ENCODE data around the gene TOMM5. TPM values are rescaled to one million over a fixed set of nuclear protein-coding genes. Genes with fewer than 3 reads are reported as not detected.

The TOMM5 gene
- polyA plus RNA-seq = 166 TPM

DNA sequence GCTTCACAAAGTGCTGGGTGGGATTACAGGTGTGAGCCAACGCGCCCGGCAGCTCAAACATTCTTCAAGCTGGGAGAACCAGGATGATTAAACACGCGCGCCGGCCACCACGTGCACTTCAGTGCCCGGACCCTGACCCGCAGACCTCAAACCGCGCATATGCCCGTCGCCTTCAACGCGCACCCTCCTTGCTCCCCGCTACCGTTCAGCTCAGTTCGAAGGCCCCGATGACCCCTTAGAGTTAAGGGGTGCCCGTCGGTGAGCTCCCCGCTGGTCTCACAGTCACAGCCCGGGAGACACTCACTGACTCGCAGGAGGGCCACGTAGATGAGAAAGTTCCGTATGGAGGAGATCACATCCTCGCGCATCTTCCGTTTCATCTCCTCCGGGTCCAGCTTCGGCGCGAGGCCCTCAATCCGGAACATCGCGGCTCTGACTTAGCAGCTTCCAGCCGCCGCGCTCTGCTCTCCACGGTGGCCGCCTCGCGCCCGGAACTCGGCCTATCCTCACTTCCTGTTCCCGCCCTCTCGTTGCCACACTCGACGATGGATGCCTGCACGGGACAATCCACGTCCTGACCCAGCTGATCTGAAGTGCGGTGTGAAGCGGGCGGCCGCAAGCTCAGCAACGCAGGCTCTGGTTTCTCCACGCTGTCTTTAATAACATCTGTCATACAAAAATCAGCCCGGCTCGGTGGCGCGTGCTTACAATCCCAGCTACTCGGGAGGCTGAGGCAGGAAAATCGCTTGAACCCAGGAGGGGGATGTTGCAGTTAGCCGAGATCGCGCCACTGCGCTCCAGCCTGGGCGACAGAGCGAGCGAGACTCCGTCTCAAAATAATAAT is at the start of gene TOMM5:
Gene TOMM5, minus strand, starts transcription at position 490 of the 844 bp plus-strand sequence. Its CDS starts 65 bp downstream, at position 425.
- Mint-ChIP-seq H3K9me3 (no peaks in the 10 kb centered on the region), H3K27me3 (peaks cover 2% of the 10 kb centered on the region), H3K36me3 (peaks cover 2% of the 10 kb centered on the region), H3K4me1 (peaks cover 20 to 41% (median 24%) of the 10 kb centered on the region in 3 donors), H3K27ac (peak within 1 kb of the TSS; percentile 92 to 98 (median 95)), H3K4me3 (peak within 1 kb of the TSS; percentile 95 to 100 (median 98))

DNA sequence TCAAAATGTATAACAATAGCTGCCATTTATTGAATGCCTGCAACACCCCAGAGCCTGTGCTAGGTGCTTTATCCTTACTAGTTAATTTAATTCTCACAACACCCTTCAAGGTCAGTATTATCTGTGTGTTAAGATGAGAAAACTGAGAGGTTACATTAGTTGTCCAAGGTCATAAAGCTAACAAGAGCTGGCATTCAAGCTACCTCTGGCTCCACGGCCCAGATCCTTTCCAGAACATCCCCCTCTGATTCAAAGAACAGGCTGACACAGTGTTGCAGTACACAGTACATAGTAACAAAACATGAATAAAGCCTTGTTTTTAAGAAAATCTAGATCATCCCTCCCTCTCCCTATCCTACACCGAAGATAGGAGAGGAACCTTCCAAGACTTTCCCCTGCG is 48.9 kb upstream of the TOMM5 start:
- Mint-ChIP-seq H3K4me1 (peaks cover 0 to 1% (median 0%) of the 10 kb centered on the region in 3 donors), H3K27me3 (peaks cover 10% of the 10 kb centered on the region), H3K4me3 (no peak overlapping the region), H3K36me3 (peaks cover 2% of the 10 kb centered on the region), H3K27ac (no peak overlapping the region), H3K9me3 (no peaks in the 10 kb centered on the region)

DNA sequence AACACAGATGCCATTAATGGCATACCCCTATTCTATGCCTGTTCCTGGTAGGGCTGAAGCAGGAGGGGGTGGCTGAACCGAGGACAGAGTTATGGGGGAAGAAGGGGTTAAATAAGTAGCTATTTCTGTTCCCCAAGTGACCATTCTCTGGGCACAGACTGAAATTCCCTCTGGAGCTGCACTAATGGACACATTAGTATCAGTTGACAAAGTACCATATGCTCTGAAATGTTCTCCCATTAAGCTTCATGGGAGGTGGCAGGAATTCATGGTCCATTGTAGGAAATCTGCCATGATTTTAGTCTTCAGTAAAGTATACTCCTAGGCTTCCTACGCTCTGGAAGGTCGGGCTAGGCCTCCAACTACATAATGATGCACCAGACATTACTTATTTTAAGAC is 47.8 kb upstream of the TOMM5 start:
- no peak overlapping the region for H3K27ac Mint-ChIP-seq
- no peak overlapping the region for H3K4me3 Mint-ChIP-seq

DNA sequence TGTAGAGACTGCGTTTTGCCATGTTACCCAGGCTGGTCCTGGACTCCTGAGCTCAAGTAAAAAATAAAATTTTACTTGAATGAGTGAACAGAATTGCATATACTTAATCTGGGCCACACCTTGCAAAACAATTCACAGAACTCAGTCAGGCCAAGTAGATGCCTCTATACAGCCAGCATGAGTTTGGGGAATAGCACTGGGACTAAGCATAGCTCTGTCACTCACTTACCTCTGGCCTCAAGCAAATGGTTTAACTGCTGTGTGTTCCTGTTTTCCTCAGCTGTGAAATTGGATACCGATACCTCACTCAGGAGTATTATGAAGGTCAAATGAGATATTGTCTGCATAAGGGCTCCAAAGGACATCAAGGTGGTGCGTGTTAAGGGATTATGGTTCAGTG is 47.4 kb upstream of the TOMM5 start:
- Mint-ChIP-seq H3K36me3 (peaks cover 2% of the 10 kb centered on the region), H3K4me1 (peaks cover 0 to 1% (median 0%) of the 10 kb centered on the region in 3 donors), H3K4me3 (no peak overlapping the region), H3K27ac (no peak overlapping the region), H3K27me3 (peaks cover 16% of the 10 kb centered on the region), H3K9me3 (no peaks in the 10 kb centered on the region)

More for the DNA sequence above, 47.8 kb upstream of the TOMM5 start:
- no peaks in the 10 kb centered on the region for H3K9me3 Mint-ChIP-seq
- H3K27me3 Mint-ChIP-seq = peaks cover 16% of the 10 kb centered on the region
- peaks cover 2% of the 10 kb centered on the region for H3K36me3 Mint-ChIP-seq
- H3K4me1 Mint-ChIP-seq = peaks cover 0 to 1% (median 0%) of the 10 kb centered on the region in 3 donors

DNA sequence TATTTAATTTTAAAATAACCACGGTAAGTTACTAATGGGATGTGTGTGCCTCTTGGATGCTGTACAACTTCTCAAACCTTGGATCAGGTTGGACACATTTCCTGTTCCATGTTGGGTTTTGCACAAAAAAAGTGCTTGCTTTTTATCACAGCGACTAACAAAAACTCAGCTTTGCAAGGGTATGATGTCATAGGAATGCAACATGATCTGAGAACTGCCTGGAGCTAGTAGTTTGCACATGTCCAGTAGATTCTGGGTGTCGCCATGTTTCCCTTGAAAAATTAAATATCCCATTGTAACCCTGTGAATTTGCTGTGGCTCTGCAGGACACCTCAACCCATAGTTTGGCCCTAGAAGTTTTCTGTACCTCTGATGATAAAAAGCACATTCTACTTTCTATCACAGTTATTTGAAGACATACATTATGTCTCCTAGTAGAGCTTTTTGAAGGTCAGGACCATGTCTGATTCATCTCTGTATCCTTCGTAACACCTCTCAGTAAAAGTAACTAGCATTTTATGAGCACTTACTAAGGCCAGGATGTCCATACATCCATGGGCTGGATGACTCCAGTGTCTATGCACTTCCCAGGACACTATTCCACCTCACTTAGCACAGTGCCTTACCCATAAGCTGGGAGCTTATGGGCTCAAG is 46.8 kb upstream of the TOMM5 start:
- peaks cover 0 to 1% (median 0%) of the 10 kb centered on the region in 3 donors for H3K4me1 Mint-ChIP-seq
- H3K27me3 Mint-ChIP-seq = peaks cover 16% of the 10 kb centered on the region
- H3K36me3 Mint-ChIP-seq = peaks cover 2% of the 10 kb centered on the region
- no peak overlapping the region for H3K4me3 Mint-ChIP-seq
- H3K27ac Mint-ChIP-seq = no peak overlapping the region
- no peaks in the 10 kb centered on the region for H3K9me3 Mint-ChIP-seq

DNA sequence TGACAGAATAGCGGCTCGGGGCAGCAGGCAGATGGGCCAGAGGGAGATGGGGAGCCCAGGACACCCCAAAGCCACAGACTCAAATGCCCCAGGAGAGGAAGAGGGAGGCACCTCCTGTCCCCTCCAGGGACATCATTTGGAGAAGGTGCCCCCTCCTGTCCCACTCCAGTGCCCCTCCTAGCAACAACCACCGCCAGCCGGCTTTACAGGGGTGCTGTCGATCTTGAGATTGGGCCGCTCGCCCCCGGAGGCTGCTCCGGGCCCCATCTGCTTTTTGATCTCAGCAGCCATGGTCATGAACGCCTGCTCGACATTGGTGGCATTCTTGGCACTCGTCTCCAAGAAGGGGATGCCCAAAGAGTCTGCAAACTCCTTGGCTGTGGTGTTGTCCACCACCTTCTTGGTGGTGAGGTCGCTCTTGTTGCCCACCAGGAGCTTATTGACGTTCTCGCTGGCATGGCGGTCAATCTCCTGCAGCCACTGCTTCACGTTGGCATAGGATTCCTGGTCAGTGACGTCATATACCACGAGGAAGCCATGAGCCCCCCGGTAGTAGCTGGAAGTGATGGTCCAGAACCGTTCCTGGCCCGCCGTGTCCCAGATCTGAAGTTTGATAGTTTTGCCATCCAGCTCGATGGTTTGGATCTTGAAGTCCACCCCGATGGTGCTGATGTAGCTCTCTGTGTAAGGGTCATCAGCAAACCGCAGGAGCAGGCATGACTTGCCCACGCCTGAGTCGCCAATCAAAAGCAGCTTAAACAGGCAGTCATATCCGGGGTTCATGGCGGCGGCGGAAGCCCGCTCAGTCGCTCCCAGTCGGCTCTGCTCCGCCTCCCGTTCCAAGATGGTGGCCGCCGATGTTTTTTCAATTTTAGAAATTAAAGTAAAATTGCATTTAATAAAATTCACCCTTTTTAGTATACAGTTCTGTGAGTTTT is 44.4 kb upstream of the TOMM5 start:
- peak overlapping the region in 1 of 3 donors; percentile 67 for H3K27ac Mint-ChIP-seq
- H3K4me1 Mint-ChIP-seq = peaks cover 0 to 1% (median 0%) of the 10 kb centered on the region in 3 donors
- H3K27me3 Mint-ChIP-seq = peaks cover 10% of the 10 kb centered on the region
- no peaks in the 10 kb centered on the region for H3K36me3 Mint-ChIP-seq
- H3K9me3 Mint-ChIP-seq = no peaks in the 10 kb centered on the region
- H3K4me3 Mint-ChIP-seq = no peak overlapping the region

DNA sequence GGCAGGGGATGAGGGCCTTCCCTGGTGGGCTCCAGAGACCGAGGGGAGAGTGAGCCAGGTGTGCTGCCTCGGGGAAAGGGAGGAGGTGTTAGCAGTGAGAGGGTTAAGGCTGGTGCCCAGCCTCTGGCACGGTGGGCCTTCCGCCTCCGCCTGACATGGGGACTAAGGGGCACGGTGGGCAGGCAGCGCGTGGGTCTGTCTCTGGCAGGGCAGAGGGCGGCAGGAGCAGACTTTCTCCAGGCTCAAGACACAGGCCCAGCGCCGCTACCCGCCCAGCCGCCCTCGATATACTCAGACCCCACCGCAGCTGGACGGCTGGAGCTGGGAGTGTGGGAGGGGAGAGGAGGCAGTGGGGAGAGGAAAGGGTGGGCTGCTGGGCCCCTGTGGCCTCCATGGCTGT is 43.4 kb upstream of the TOMM5 start:
- peak overlapping the region in 1 of 3 donors; percentile 67 for H3K27ac Mint-ChIP-seq
- H3K9me3 Mint-ChIP-seq = no peaks in the 10 kb centered on the region
- H3K27me3 Mint-ChIP-seq = peaks cover 10% of the 10 kb centered on the region
- no peak overlapping the region for H3K4me3 Mint-ChIP-seq
- no peaks in the 10 kb centered on the region for H3K36me3 Mint-ChIP-seq
- H3K4me1 Mint-ChIP-seq = peaks cover 0 to 3% (median 0%) of the 10 kb centered on the region in 3 donors

DNA sequence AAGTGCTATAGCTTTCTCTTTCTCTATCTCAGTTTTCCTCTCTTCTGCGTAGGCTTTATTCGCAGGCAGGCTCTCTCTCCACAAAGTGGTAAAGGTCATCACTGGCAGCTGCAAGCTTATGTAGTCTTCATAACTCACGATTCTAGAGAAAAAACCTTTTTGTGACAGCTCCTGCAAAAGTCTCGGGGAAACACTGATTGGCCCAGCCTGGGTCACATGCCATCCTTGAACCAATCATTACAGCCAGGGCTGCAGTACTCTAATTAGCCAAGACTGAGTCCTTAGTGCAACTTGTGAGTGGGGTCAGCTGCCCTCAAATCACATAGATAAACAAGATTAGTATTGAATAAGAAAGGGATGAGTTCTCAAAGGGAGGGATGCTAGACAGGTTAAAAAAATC is 40.1 kb upstream of the TOMM5 start:
- Mint-ChIP-seq H3K4me1 (peaks cover 0 to 1% (median 0%) of the 10 kb centered on the region in 3 donors), H3K27me3 (peaks cover 10% of the 10 kb centered on the region), H3K4me3 (no peak overlapping the region), H3K36me3 (no peaks in the 10 kb centered on the region), H3K27ac (no peak overlapping the region), H3K9me3 (no peaks in the 10 kb centered on the region)

DNA sequence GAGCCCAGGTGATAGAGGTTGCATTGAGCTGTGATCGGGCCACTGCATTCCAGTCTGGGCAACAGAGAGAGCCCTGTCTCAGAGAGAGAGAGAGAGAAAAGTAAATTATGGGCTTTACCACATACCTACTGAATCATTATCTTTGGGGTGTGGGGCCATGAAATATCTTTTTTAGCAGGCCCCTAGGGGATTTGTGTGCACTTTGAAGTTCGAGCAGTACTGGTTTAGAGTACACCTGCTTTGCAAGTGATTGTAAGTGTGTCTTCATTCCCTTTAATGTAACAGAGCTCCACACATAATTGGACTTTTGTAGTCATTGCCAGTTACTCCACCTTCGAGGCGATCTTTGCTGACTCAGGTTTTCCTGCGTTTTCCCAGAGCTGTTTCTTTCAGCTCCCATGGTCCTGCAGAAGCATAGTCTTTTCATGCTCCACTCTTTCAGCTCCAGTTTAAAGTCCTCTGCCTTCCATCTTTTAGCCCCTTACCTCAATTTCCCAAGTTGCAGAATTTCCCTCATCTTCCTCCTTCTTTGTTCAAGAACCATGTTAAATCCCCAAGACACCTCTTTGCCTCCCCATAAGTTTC is 34.4 kb upstream of the TOMM5 start:
- Mint-ChIP-seq H3K9me3 (no peaks in the 10 kb centered on the region), H3K4me3 (peak overlapping the region in 1 of 4 donors; percentile 61), H3K27ac (no peak overlapping the region), H3K4me1 (peaks cover 0 to 5% (median 1%) of the 10 kb centered on the region in 3 donors), H3K36me3 (no peaks in the 10 kb centered on the region), H3K27me3 (peaks cover 2% of the 10 kb centered on the region)

DNA sequence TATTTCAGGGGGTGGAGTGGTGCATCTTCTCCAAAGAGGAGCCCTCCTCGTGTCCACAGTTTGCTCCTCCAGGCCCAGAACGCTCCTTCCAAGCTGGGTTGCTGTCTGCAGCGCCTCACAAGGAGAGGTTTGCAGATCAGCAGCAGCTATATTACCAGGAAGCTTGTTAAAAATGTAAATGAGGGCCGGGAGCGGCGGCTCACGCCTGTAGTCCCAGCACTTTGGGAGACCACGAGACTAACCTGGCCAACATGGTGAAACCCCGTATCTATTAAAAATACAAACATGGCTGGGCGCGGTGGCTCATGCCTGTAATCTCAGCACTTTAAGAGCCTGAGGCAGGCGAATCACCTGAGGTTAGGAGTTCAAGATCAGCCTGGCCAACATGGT is 33.4 kb upstream of the TOMM5 start:
- H3K4me3 Mint-ChIP-seq = no peak overlapping the region
- H3K27ac Mint-ChIP-seq = no peak overlapping the region
- H3K27me3 Mint-ChIP-seq = peaks cover 2% of the 10 kb centered on the region
- peaks cover 0 to 5% (median 0%) of the 10 kb centered on the region in 3 donors for H3K4me1 Mint-ChIP-seq
- no peaks in the 10 kb centered on the region for H3K9me3 Mint-ChIP-seq
- H3K36me3 Mint-ChIP-seq = no peaks in the 10 kb centered on the region

DNA sequence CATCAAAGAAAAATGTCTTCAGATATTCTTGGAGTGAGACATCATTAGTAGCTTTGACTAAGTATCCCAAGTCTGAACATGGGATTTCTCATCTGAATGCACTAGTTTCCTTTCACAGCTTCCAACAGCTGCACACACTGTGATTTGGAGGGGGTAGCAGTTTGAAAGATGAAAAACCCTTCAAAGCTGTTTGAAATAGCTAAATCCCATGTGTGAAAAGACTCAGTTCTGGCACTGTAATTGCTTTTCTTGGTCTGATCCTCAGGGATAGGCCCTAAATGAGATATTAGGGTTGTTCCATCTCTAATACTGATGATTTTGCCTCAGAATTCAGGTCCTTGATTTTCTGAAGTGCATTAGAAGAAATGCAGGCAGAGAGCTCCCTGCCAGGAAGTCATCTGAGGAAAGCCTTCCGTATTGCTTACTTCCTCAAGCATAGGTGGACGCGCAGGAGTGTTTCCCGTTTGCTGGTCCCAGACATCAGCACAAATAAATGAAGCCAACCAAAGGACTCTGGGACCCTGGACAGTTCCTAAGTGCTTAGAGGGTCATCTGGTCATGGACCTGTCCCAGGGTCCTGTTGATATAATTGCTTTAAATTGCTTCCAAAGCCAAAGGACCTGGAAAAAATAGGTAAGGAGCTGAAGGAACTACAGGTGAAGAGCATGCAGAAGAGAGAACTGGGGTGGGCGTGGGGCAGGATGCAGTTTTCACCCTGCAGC is 32.8 kb upstream of the TOMM5 start:
- H3K27ac Mint-ChIP-seq = no peak overlapping the region
- H3K36me3 Mint-ChIP-seq = no peaks in the 10 kb centered on the region
- H3K4me1 Mint-ChIP-seq = peaks cover 0 to 5% (median 0%) of the 10 kb centered on the region in 3 donors
- H3K4me3 Mint-ChIP-seq = no peak overlapping the region
- H3K9me3 Mint-ChIP-seq = no peaks in the 10 kb centered on the region
- H3K27me3 Mint-ChIP-seq = peaks cover 2% of the 10 kb centered on the region

DNA sequence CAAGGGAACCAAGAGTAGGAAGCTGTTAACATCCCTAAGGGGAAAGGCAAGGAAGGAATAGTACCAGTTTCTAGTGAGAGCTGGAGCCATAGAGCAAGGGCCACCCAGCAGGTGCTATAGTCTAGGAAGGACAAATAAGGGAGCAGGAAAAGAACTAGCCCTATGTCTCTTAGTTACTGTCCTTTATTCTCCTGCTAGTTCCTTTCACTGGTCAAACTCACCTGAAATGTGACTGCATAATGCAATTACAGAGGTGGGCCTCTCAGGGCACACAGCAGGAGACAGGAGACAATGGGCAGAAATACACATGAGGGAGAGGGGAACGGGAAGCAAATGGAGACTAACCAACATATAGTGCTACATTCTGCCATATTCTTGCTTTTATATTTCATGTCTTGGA is 31.7 kb upstream of the TOMM5 start:
- Mint-ChIP-seq H3K27ac (no peak overlapping the region), H3K4me3 (no peak overlapping the region), H3K27me3 (peaks cover 2% of the 10 kb centered on the region), H3K9me3 (no peaks in the 10 kb centered on the region), H3K36me3 (no peaks in the 10 kb centered on the region), H3K4me1 (peaks cover 0 to 5% (median 0%) of the 10 kb centered on the region in 3 donors)

DNA sequence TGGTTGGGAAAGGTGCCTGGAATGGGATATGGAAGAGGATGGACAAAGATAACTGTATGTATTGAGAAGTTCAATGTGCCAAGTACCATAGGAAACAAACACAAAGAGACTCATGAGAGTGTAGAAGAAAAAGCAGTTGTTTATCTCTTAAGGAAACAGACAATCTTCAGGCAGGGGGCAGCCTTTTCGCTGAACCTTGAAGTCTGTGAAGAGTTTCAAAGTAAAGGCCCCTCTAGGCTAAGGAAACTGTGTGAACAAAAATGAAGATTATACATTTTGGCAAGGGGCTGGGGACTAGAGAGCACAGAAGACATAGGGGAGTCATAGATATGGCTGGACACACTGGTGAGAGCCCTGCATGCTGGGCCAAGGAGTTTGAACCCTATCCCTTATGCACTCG is 30.9 kb upstream of the TOMM5 start:
- H3K27ac Mint-ChIP-seq = no peak overlapping the region
- H3K27me3 Mint-ChIP-seq = peaks cover 2% of the 10 kb centered on the region
- H3K4me3 Mint-ChIP-seq = no peak overlapping the region
- no peaks in the 10 kb centered on the region for H3K36me3 Mint-ChIP-seq
- peaks cover 0 to 5% (median 0%) of the 10 kb centered on the region in 3 donors for H3K4me1 Mint-ChIP-seq
- H3K9me3 Mint-ChIP-seq = no peaks in the 10 kb centered on the region

DNA sequence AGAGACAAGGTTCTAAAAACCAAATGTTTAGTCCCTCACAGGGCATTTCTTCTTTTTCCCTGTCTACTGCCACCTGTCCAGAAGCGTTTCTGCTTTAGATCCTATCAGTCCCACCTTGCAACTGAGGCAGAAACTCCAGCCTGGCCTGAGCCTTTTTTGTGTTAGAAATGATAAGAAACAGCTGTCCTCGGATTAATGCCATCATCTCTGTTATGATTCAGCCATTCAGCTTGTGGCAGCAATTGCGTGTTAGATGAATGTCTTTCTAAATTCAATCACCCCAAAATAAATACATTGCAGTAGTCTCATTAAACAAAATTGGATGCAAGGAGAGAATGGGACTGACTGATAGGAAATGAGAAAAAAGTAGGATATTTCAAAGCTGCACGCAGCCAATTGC is 30.1 kb upstream of the TOMM5 start:
- peaks cover 0 to 5% (median 0%) of the 10 kb centered on the region in 3 donors for H3K4me1 Mint-ChIP-seq
- H3K27me3 Mint-ChIP-seq = peaks cover 2% of the 10 kb centered on the region
- H3K4me3 Mint-ChIP-seq = no peak overlapping the region

More for the DNA sequence above, 30.1 kb upstream of the TOMM5 start:
- Mint-ChIP-seq H3K9me3 (no peaks in the 10 kb centered on the region), H3K27ac (no peak overlapping the region), H3K36me3 (no peaks in the 10 kb centered on the region)

All from IgD-negative memory B cell (primary cell).